Astrocyte (in vitro differentiated cells and primary cell): ENCODE measurements around the gene PLEKHA5.

Experiments
- EZH2 ChIP-seq: IDR thresholded peaks from 2 replicates; pipeline ENCODE4 v1.6.1; 2012; ENCODE audit warnings: mild to moderate bottlenecking, low read length, inconsistent platforms; ENCODE audit not compliant: insufficient read depth
- TF ChIP-seq, protein P1 (sequence below): IDR thresholded peaks from 2 replicates; pipeline ENCODE4 v1.5.1; 2011; ENCODE audit warnings: low read depth, mild to moderate bottlenecking, inconsistent platforms, low read length, moderate library complexity; ENCODE audit not compliant: insufficient read depth

DNA sequence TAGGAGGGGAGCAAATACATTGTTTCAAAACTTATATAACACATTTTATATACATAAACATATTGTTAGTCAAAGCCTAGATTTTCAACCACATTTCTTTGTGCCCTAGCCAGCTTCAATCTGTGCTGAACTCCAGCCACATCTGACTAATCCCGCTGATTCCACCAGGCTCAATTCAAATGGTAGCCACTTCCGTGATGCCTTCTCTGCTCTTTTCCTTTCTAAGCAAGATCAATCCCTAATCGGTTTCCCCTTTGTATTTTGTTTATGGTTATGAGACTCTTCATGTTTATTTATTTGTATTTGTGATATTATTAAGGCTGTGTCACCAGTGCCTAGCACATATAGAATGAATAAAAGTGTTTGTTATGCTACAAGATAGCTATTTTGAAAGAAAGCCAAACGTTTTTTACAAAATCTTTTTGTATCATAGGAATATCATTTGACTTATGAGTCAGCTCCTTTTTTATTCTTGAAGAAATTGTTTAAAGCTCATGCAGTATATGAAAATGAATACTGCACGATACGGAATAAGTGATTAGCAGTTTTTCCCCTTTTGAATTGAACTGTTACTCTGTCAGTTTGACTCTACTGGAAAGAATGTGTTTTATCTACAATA lies 110.2 kb downstream of the PLEKHA5 start:
- TF ChIP-seq, protein P1, sequence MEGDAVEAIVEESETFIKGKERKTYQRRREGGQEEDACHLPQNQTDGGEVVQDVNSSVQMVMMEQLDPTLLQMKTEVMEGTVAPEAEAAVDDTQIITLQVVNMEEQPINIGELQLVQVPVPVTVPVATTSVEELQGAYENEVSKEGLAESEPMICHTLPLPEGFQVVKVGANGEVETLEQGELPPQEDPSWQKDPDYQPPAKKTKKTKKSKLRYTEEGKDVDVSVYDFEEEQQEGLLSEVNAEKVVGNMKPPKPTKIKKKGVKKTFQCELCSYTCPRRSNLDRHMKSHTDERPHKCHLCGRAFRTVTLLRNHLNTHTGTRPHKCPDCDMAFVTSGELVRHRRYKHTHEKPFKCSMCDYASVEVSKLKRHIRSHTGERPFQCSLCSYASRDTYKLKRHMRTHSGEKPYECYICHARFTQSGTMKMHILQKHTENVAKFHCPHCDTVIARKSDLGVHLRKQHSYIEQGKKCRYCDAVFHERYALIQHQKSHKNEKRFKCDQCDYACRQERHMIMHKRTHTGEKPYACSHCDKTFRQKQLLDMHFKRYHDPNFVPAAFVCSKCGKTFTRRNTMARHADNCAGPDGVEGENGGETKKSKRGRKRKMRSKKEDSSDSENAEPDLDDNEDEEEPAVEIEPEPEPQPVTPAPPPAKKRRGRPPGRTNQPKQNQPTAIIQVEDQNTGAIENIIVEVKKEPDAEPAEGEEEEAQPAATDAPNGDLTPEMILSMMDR = no peak
- no peak for TF ChIP-seq EZH2
